GM19043 (cell line): ENCODE results near the gene CPE.
"Not testable (repeated sequence)": the region's sequence is repeated elsewhere in the genome, so short reads cannot be mapped to it uniquely, and the experiment has no call there.

ENCODE experiments used
- ATAC-seq: cut with Tn5 transposase; IDR thresholded peaks from one replicate; pipeline ENCODE4 v1.9.1; 2021; ENCODE audit warnings: low read depth; ENCODE audit not compliant: unreplicated experiment

CPE gene

DNA sequence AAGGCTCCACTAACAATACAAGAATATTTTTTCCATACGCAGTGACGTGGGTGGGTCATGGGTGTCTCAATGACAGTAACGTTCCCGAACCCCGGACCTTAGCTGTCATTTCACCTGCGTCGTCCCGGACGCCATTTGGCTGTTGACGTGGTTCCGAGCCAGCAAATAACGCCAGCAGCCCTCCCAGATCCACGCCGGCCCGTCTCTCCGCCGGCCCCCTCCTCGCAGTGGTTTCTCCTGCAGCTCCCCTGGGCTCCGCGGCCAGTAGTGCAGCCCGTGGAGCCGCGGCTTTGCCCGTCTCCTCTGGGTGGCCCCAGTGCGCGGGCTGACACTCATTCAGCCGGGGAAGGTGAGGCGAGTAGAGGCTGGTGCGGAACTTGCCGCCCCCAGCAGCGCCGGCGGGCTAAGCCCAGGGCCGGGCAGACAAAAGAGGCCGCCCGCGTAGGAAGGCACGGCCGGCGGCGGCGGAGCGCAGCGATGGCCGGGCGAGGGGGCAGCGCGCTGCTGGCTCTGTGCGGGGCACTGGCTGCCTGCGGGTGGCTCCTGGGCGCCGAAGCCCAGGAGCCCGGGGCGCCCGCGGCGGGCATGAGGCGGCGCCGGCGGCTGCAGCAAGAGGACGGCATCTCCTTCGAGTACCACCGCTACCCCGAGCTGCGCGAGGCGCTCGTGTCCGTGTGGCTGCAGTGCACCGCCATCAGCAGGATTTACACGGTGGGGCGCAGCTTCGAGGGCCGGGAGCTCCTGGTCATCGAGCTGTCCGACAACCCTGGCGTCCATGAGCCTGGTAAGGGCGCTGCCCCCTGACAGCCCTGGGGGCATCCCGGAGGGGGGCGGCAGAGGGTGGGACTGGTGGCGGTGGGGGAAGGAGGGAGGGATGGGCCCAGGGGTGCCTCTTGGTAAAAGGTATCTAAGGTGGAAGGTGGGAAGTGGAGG lies at the start of gene CPE:
TSS of gene CPE (plus strand) at position 264 of the 933 bp plus-strand sequence. CDS start at position 478, 214 bp downstream.
- ATAC-seq, result peak; percentile 78

DNA sequence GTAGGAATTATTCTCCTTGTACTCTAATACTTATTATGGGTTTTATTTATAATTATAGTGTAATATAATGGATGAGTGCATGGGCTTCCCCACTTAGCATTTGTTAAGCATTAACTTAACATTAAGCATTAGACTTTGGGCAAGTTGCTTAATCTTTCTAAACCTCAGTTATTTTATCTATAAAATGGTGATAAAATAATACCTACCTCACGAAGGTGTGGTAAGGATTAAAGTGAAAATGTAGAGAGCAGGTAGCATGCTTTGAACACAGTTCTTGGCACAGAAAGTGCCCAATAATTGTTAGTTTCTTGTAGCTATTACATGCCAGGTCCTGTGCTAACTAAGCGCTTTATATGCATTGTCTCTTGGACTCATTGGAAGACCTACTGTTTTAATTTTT lies 48.7 kb upstream of the CPE start:
- no peak for ATAC-seq

DNA sequence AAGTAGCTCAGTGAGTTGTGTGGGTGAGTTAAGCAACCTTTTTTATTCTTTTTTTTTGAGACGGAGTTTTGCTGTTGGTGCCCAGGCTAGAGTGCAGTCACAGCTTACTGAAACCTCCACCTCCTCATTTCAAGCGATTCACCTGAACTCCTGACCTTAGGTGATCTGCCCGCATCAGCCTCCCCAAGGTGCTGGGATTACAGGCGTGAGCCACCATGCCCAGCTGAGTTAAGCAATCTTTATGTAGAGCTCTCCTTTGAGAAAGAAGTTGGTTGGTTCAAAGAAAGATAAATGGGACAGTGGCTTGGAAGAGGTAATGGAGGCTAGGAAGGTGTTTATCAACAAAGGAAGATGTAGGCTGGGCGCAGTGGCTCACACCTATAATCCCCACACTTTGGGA lies 48.1 kb upstream of the CPE start:
- no peak for ATAC-seq

DNA sequence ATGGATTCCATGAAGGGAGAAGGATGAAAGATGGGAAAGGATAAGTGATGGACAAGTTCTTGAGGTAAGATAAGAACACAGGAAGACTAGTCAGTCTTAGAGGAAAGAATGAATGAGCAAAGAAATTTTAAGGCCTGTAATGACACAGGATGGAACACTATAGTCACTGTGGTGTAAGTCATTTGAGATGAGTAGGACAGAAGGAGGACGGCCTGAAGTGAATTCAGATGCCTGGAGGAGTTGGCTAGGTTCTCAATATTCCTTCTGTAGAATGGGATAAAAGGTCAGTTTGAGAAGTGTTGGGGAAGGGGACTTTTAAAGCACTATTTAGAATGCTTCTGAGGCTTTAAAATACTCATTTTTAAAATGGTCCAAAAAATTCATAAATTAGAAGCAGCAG lies 47.4 kb upstream of the CPE start:
- no peak for ATAC-seq

DNA sequence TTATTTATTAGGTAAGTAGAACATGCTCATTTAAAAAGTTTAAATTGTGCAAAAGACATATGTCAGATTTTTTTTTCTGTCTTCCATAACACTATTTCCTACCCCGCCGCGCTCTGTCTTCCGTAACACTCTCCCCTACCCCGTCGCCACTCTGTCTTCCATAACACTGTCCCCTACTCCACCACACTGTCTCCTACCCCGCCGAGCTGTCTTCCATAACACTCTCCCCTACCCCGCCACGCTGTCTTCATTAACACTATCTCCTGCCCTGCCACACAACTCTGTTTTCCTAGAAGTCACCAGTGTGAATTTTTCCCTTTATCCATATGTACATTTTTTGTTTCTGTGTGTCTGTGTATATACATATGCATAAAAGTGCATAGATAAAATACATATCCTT lies 47.0 kb upstream of the CPE start:
- ATAC-seq, result no peak

DNA sequence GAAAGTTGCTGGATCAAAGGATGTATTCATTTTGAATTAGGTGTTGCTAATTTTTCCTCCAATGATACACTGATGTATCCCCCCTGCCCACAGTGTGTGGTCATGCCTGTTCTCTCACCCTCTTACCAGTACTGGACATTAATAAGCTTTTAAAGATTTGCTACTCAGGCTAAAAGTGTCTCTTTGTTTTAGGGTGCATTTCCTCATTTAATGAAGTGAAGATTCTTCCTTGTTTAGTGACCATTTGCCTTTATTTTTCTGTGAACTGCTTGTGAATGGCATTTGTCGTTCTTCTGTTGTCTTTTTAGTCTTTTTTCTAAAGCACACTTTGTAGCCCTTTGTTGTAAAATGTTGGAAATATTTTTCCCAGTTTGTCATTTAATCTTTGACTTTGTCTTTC lies 46.3 kb upstream of the CPE start:
- no peak for ATAC-seq

DNA sequence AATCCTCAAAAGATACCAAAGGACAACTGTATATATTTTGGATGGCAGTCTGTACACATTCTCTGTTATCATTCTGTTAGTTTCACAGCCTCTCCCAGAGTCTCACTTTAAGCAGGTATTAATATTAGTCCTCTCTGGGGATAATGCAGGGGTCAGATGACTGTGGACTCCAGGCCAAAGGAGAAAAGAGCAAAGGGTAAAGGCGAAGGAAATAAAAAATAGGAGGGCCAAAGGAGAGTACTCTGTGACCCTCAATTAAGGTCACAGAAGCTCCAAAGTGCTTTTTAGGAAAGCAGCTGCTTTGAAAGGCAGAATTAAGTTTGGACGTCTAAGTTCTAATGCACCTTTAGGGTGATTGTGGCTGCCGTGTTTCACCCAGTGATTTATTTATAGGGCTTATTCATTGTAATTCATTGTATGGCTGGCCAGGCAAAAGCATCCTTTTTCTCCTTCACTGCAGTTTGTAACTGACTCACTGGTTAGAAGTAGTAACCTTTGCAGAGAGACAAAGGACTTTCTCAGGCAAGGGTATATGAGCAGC lies 43.6 kb upstream of the CPE start:
- ATAC-seq, result no peak

DNA sequence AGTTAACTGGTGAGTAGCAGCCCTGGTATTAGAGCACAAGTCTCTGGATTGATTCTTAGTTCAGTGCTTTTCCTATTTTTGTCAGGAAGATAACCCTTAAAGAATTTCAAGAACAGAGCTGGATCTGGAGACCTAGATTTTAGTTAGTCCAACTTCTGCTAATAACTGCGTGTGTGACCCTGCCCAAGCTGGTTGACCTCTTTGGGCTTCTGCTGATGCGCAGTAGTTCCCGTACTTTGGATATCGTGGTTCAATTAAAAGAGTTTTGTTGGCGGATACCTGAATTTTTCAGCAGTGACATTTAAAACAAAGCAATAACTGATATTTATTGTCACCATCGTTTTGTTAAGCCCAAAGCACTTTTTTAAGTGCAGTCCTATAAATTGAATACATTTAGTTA lies 42.1 kb upstream of the CPE start:
- no peak for ATAC-seq

DNA sequence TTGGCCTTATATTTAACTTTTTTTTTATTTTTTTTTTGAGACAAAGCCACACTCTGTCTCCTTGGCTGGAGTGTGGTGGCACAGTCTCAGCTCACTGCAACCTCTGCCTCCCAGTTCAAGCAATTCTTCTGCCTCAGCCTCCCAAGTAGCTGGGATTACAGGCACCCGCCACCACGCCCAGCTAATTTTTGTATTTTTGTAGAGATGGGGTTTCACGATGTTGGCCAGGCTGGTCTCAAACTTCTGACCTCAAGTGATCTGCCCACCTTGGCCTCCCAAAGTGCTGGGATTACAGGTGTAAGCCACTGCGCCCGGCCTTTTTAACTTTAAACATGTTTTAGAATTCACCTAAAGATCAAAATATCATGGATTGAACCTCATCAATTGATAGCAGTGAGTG lies 36.5 kb upstream of the CPE start:
- ATAC-seq, result not testable (repeated sequence)

DNA sequence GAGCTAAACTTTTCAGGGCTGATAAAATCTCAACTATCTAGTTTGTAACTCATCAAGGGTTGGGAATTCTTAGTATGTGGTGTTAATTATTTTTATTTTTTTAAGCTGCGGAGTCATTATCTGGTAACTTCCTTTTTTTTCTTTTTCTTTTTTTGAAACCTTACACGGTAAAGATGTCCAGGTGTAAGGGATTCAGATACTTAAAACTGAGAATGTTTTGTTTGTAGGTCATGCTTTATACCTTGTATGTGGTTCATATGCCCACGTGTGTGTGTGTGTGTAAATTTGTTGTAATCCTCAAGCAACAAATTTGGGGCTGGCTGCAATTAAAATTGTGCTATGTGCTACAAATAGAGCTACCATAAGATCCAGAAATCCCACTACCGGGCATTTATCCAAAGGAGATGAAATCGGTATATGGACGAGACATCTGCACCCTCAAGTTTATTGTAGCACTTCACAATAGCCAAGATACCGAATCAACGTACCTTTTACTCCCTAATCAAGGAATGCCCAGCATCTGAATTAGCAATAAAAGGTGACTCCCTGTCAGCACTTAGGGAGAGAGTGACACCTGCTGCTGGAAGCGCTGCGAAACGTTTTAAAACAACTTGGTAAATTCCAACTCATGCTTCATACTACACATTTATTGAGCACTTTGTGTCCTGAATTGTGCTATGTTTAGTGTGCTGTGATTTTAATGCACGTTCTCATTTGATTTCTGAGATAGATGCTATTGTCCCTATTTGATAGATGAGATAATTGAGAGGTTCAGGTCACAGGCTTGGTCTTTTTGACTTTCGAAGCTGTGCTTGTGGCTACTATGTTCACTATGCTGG lies 35.2 kb upstream of the CPE start:
- no peak for ATAC-seq

DNA sequence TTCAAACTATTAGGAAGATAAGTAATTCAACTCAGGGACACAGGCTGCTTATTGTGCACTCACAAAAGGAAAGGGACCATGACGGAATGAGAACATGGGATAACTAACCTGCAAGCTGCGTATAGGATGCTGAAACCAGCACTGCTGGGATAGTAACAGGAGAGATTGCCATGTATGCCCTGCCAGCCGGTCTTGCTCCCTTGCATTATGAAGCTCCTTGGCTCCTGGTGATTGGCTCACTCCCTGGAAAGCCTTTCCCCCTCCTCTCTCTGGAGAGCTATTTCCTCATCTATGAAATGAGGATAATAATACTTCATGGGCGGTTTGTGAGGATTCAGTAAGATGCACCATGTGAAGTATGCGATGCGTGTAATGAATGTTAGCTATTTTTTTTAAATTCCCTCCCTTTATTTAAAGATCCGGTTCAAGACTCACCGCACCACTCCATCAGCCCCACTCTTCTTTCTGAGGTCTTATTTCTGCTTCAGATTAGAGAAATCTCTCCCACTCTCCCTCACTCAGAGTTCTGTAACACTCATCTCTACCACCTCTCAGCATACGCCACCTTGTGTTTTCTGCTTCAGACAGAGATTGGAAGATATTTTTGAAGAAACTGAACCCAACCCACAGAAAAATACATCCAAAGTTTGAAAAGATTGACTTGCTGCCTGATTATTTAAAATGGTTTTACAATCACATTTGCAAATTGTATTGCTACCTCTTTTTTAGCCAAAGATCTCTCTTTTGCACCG lies 33.0 kb upstream of the CPE start:
- no peak for ATAC-seq

DNA sequence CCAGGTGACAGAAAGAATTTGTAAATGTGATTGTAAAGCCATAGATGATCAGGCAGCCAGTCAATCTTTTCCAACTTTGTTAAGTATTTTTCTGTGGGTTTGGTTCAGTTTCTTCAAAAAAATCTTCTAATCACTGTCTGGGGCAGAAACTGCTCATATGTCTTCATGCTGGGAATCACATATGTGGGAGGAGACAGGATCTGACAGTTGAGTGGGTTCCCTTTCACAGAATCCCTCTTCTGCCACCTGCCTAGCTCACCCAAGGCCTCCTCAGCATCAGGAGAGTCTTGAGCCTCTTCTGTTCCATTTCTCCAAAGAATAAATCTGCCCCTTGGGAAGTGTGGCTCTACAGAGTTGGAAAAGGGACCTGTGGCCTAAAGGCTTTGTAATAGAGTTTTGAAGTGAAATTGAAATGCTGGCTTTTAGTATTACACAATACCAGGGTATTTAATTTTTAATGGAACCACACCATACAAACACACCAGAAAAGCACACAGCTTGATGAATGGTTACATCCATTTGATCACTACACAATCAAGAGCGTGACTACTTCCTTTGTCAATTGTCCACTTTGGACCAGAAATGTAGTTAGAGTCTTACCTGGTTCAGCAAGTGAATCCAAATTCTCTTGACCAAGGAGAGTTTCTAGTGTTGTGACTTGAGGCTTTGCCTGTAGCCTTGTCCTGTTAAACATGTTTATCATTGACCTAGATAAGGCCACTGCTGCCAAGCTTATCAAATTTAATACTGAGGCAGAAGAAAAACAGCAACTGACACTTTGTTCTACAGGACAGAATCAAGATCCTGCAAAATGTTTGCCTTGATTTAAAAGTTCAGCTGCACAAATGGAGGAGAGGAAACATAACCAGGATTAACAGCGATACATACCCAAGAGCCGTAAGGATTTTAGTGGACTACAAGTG lies 30.9 kb upstream of the CPE start:
- ATAC-seq, result no peak

DNA sequence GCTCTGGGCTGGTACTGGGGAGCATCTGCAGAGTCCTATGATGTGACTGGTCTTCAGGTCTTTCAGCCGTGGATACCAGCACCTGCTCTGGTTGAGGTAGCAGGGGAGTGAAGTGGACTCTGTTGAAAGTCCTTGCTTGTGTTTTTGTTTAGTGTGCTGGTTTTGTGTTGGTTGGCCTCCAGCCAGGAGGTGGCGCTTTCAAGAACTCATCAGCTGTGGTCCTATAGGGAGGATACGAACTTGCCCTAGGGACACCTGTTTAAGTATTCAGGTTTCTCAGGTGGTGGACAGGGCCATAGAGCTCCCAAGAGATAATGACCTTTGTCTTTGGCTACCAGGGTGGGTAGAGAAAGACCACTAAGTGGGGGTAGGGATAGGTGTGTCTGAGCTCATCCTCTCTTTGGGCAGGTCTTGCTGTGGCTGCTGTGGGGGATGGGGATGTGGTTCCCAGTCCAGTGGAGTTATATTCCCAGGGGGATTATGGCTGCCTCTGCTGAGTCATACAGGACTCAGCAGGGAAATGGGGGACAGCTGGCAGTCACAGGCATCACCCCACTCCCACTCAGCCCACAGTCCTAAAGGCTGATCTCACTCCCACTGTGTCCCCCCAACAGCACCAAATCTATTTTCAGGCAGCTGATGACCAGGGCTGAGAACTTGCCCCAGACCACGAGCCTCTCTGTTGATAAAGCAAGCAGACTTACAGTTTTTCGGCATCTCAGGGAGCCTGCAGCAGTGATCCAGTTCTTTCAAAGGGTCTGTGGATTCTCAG lies 27.3 kb upstream of the CPE start:
- no peak for ATAC-seq

DNA sequence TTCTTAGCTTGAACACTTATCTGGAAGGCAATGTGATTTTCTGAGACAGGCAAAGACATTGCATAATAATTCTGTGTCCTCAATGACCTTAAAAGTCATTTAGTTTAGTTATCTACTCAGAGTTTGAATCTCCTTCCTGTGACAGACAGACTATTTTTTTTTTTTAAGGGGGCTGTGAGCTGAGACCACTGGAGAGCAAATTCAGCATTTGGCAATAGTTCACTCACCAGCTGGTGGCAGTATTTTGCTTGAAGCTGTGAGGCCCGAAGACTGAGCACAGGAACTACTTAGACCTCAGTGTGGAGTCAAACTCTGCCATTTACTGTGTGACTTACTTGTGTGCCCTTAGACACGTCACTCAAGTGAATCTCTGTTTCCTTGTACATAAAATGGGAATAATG lies 22.9 kb upstream of the CPE start:
- ATAC-seq, result peak; percentile 61

DNA sequence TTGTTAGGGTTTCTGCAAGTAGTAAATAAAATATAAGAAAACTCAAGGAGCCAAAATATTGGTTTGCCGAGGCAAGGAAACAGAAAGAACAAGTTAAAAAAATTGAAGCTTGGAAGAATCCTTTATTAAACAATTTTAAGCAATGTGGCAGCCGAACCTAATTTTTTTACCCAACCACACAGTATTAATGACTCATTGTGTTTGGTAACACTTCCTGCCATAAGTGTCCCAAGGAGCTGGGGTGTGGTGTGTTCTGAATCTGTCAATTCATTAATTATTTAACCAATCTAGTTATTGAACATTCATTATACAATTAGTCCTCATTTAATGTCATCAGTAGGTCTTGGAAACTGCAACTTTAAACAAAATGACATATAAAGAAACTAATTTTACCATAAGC lies 19.3 kb upstream of the CPE start:
- ATAC-seq, result no peak

DNA sequence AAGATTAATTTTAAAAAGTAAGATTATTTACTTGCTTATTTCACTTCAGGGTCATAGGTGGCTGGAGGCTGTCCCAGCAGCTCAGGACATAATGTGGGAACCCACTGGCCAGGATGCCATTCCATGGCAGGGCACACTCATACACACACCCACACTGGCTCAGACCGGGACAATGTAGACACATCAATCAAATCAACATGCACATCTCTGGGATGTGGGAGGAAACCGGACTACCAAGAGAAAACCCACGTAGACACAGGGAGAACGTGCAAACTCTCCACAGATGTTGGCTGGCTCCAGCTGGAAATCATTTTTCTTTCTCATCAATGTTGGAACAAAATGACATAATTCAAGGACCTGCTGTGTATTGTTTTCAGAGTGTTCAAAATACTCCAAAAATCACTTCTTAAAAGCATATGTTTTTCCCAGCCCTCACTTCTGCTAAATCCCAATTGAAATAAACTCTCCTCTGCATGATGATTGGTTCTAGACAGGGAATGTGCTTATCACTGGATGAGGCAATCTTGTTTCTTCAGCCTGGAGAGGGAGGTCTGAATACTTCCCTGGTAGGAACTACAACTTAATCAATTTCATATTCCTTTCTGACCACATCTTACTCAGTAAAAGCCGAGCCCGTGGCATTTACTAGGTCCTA lies 18.6 kb upstream of the CPE start:
- no peak for ATAC-seq

DNA sequence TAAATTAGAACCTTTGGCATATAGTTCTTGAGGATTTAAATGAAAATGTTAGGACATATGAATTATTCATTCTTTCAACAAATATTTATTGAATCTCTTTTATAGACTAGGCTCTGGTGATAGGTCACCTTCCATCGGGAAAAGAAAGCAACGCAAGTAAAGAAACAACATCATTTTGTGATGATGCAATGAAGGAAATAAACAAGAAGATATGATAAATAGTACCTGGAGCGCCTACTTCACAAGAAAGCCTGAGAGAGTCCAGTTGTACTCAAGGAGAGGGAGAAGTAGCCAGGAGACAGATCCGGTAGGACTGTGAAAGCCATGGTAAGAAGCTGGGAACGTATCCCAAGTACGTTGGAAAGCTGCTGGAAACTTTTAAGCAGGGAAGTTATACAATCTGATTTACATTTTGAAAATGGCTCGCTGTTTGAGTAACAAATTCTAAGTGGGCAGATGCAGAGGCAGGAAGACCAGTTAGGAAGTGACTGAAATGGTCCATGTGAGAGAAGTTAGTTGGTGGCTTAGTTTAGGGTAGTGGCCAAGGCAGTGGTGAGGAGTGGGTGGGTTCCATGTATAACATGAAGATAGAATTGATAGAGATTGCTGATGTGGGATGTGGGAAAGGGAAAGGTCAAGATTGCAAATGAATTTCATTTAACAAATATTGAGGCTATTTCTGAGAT lies 17.7 kb upstream of the CPE start:
- no peak for ATAC-seq

DNA sequence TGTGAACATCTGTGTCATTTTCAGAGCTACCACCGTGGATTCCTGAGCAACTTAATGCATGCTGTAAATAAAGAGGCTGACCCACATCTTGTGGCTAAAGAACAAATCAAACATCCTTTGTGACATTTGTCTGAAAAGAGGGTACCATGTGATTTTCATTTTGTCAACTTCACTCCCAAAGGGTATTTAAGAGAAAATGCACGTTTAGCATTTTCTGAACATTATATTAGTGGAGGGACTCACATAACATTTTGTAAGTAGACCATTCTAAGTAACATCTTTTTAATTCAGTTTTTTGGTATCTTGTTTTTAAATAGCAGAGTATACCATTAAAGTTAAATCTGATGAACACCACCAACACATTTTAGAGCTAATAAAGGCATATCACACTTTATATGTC lies 17.0 kb upstream of the CPE start:
- no peak for ATAC-seq
